HG03354 (cell line): ENCODE results near the gene FAM53A.

ENCODE experiments used
- ATAC-seq: cut with Tn5 transposase; IDR thresholded peaks from one replicate; pipeline ENCODE4 v1.9.1; 2021; ENCODE audit warnings: mild to moderate bottlenecking; ENCODE audit not compliant: unreplicated experiment, poor library complexity, severe bottlenecking

FAM53A gene

GRCh38 chr4:1598206-1599025, 85.7 kb downstream of the FAM53A start:
- ATAC-seq = no peak

- ATAC-seq = no peak
These were observed 86.8 kb downstream of the FAM53A start for GRCh38 chr4:1597021-1597931.

GRCh38 chr4:1596393-1596792, 87.7 kb downstream of the FAM53A start:
- no peak for ATAC-seq

GRCh38 chr4:1595789-1596325, 88.3 kb downstream of the FAM53A start:
- ATAC-seq = no peak

- ATAC-seq = no peak
These were observed 89.0 kb downstream of the FAM53A start for GRCh38 chr4:1594871-1595788.

- ATAC-seq = no peak
These were observed 90.2 kb downstream of the FAM53A start for GRCh38 chr4:1593881-1594345.

GRCh38 chr4:1593458-1593857, 90.7 kb downstream of the FAM53A start:
- ATAC-seq = no peak

- ATAC-seq = no peak
These were observed 91.2 kb downstream of the FAM53A start for GRCh38 chr4:1592709-1593417.

GRCh38 chr4:1592068-1592708, 91.9 kb downstream of the FAM53A start:
- ATAC-seq = no peak

GRCh38 chr4:1591107-1591506, 93.0 kb downstream of the FAM53A start:
- ATAC-seq = no peak

- ATAC-seq = no peak
These were observed 93.9 kb downstream of the FAM53A start for GRCh38 chr4:1590244-1590643.
